ENCODE data around the gene SLX4. TPM values are rescaled to one million over a fixed set of nuclear protein-coding genes. Genes with fewer than 3 reads are reported as not detected.

Gene SLX4
- total and polyA plus RNA-seq, 9 of the 15 experiments (the other 6 are each of a cell fraction or from before 2014, with no cell fraction given): 0.29 to 7.9 (median 3.8) TPM

- TF ChIP-seq SAP30 (IDR thresholded peaks at IDR 0.05; ENCODE audit: borderline replicate concordance, insufficient read depth, low read depth, low read length, poor library complexity, severe bottlenecking) (no peak), MLX (CRISPR knock-in tag; conservative IDR thresholded peaks at IDR 0.05) (no peak), NONO (IDR thresholded peaks at IDR 0.05; ENCODE audit: low read depth in 2 of 2, low read length in 1 of 2) (no peak), KDM5B (IDR thresholded peaks at IDR 0.05; ENCODE audit: insufficient replicate concordance, low read depth, low read length) (no peak), SMAD3 (CRISPR knock-in tag; conservative IDR thresholded peaks at IDR 0.05) (no peak), ETS1 (conservative IDR thresholded peaks at IDR 0.05; ENCODE audit: control insufficient read depth, low read depth, low read length) (no peak), MTA1 (IDR thresholded peaks at IDR 0.05; ENCODE audit: borderline replicate concordance) (no peak), BCLAF1 (IDR thresholded peaks at IDR 0.05; ENCODE audit: borderline replicate concordance in 1 of 2, control insufficient read depth in 1 of 2, low read depth in 2 of 2, low read length in 1 of 2) (no peak), L3MBTL2 (IDR thresholded peaks at IDR 0.05) (0 out of 2 replicates have a peak, but pooled peaks have one; percentile 16), FOXK1 (CRISPR knock-in tag; IDR thresholded peaks at IDR 0.05; ENCODE audit: borderline replicate concordance) (no peak), YY1 (IDR thresholded peaks at IDR 0.05; ENCODE audit: borderline replicate concordance in 1 of 3, control insufficient read depth in 1 of 3, extremely low read depth in 1 of 3, insufficient read depth in 3 of 3, insufficient read length in 1 of 3, insufficient replicate concordance in 2 of 3, low read depth in 1 of 3, low read length in 2 of 3) (no peak), RBM17 (IDR thresholded peaks at IDR 0.05; ENCODE audit: borderline replicate concordance, low read depth, low read length) (no peak), ATF7 (IDR thresholded peaks at IDR 0.05) (peak; percentile 62; the same call in 1 of the 2 replicates), MCM7 (IDR thresholded peaks at IDR 0.05) (no peak), GTF2F1 (IDR thresholded peaks at IDR 0.05; ENCODE audit: low read depth, low read length) (no peak), ARHGAP35 (IDR thresholded peaks at IDR 0.05; ENCODE audit: partially characterized antibody) (peak; percentile 26), RBFOX2 (IDR thresholded peaks at IDR 0.05; ENCODE audit: low read depth, low read length) (peak; percentile 35; the same call in 1 of the 2 replicates), E2F5 (CRISPR knock-in tag; IDR thresholded peaks at IDR 0.05) (no peak)
These were observed 31.1 kb upstream of the SLX4 start (continued) for GRCh38 chr16:3642397-3643094.
